Neural crest cell (in vitro differentiated cells): Measurements from ENCODE around the gene TYW5. TPM values are rescaled to one million over a fixed set of nuclear protein-coding genes. Genes with fewer than 3 reads are reported as not detected.
A peak's percentile ranks its signal among the peaks of the same experiment; 100 is the strongest.

ENCODE experiments used
- DNase-seq: peaks from one replicate; pipeline ENCODE4 v3.0.0; 2021; ENCODE audit warnings: low read depth, mixed read lengths, low spot score
- H3K27ac Mint-ChIP-seq: one replicate; pipeline ENCODE4 v1.8.0; 2021; ENCODE audit warnings: mild to moderate bottlenecking, mixed read lengths; ENCODE audit not compliant: unreplicated experiment
- H3K27me3 Mint-ChIP-seq: 2 replicates; pipeline ENCODE4 v1.8.0; 2021; ENCODE audit warnings: low read depth, mild to moderate bottlenecking, mixed read lengths
- H3K36me3 Mint-ChIP-seq: 2 replicates; pipeline ENCODE4 v1.8.0; 2021; ENCODE audit warnings: low read depth, mild to moderate bottlenecking, mixed read lengths
- H3K4me1 Mint-ChIP-seq: 2 replicates; pipeline ENCODE4 v1.8.0; 2021; ENCODE audit warnings: mixed read lengths
- H3K4me3 Mint-ChIP-seq: one replicate; pipeline ENCODE4 v1.8.0; 2021; ENCODE audit warnings: mild to moderate bottlenecking, mixed read lengths
- H3K9me3 Mint-ChIP-seq: 2 replicates; pipeline ENCODE4 v1.8.0; 2021; ENCODE audit warnings: mixed read lengths
- total RNA-seq: library from RNA; stranded (reverse); gene quantifications from 2 replicates; pipeline ENCODE4 v1.2.1, GENCODE V29; 2021
- TF ChIP-seq, protein P1 (sequence below): fragments of 200-600 bp; sonication (generic); conservative IDR thresholded peaks from 2 replicates; pipeline ENCODE4 v1.5.0; 2021; ENCODE audit warnings: antibody characterized with exemption, mild to moderate bottlenecking

The TYW5 gene
- total RNA-seq, 1 donor from 2014 or later, result 10.6 TPM

- H3K36me3 Mint-ChIP-seq, result peaks cover 4% of the 10 kb centered on the region
- no peaks in the 10 kb centered on the region for H3K4me1 Mint-ChIP-seq
- no peaks in the 10 kb centered on the region for H3K27me3 Mint-ChIP-seq
- no peak overlapping the region for H3K4me3 Mint-ChIP-seq
- no peak for DNase-seq
- TF ChIP-seq, protein P1, sequence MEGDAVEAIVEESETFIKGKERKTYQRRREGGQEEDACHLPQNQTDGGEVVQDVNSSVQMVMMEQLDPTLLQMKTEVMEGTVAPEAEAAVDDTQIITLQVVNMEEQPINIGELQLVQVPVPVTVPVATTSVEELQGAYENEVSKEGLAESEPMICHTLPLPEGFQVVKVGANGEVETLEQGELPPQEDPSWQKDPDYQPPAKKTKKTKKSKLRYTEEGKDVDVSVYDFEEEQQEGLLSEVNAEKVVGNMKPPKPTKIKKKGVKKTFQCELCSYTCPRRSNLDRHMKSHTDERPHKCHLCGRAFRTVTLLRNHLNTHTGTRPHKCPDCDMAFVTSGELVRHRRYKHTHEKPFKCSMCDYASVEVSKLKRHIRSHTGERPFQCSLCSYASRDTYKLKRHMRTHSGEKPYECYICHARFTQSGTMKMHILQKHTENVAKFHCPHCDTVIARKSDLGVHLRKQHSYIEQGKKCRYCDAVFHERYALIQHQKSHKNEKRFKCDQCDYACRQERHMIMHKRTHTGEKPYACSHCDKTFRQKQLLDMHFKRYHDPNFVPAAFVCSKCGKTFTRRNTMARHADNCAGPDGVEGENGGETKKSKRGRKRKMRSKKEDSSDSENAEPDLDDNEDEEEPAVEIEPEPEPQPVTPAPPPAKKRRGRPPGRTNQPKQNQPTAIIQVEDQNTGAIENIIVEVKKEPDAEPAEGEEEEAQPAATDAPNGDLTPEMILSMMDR, result no peak
- no peaks in the 10 kb centered on the region for H3K9me3 Mint-ChIP-seq
- no peak overlapping the region for H3K27ac Mint-ChIP-seq
These were observed 8.5 kb downstream of the TYW5 start for GRCh38 chr2:199946836-199947235.

- no peak for DNase-seq
- Mint-ChIP-seq H3K27ac (no peak overlapping the region), H3K36me3 (peaks cover 4% of the 10 kb centered on the region), H3K4me3 (no peak overlapping the region), H3K9me3 (no peaks in the 10 kb centered on the region), H3K27me3 (no peaks in the 10 kb centered on the region), H3K4me1 (no peaks in the 10 kb centered on the region)
- TF ChIP-seq, protein P1, result no peak
These were observed 9.1 kb downstream of the TYW5 start for GRCh38 chr2:199946196-199946595.

DNA sequence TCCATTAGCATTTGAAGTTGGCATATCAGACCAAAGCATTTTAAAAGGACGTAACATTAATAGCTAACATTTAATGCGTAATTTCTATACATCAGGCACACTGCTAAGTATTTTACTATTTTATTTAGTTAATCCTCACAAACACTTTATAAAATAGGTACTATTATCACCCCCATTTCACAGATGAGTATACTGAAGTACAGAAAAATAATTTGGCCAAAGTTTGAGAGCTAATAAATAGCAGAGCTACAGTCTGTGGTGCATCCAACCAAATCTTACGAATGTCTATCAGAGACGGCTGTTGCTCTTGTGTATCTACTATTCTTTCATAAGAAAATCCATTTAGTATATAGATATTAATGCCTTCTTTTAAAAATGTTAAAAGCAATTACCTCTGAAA is 11.9 kb downstream of the TYW5 start:
- Mint-ChIP-seq H3K4me3 (no peak overlapping the region), H3K9me3 (no peaks in the 10 kb centered on the region), H3K4me1 (no peaks in the 10 kb centered on the region), H3K27ac (no peak overlapping the region), H3K36me3 (peaks cover 6% of the 10 kb centered on the region), H3K27me3 (no peaks in the 10 kb centered on the region)
- TF ChIP-seq, protein P1, result no peak
- DNase-seq, result no peak

GRCh38 chr2:199940373-199940772 is 14.9 kb downstream of the TYW5 start:
- H3K9me3 Mint-ChIP-seq, result no peaks in the 10 kb centered on the region
- DNase-seq, result no peak
- no peak overlapping the region for H3K27ac Mint-ChIP-seq
- no peak overlapping the region for H3K4me3 Mint-ChIP-seq
- no peaks in the 10 kb centered on the region for H3K4me1 Mint-ChIP-seq
- TF ChIP-seq, protein P1, result peak; percentile 66
- peaks cover 6% of the 10 kb centered on the region for H3K36me3 Mint-ChIP-seq
- no peaks in the 10 kb centered on the region for H3K27me3 Mint-ChIP-seq

GRCh38 chr2:199936554-199936953 is 18.7 kb downstream of the TYW5 start:
- Mint-ChIP-seq H3K4me1 (no peaks in the 10 kb centered on the region), H3K27me3 (no peaks in the 10 kb centered on the region), H3K36me3 (peaks cover 7% of the 10 kb centered on the region), H3K9me3 (no peaks in the 10 kb centered on the region), H3K4me3 (no peak overlapping the region), H3K27ac (no peak overlapping the region)
- TF ChIP-seq, protein P1, result no peak
- DNase-seq, result no peak

DNA sequence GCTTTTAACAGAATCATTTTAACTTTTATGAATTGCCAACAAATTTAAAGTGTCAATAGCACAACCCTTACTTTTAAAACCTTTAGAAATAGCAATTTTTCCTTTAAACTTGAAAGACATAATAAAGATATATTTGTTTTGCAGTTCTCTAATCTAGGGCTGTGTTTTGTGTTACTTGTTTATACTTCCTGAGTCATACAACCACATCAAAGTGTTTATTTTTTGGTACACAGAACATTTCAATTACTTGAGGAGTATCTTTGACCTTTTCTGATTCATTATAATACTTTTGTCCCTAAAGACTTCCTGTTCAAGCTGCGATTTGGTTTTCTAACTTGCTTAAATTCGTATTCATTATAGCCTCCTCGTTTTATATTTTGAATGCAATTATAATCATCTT is 21.8 kb downstream of the TYW5 start:
- H3K4me1 Mint-ChIP-seq, result peaks cover 5% of the 10 kb centered on the region
- H3K27ac Mint-ChIP-seq, result no peak overlapping the region
- no peak overlapping the region for H3K4me3 Mint-ChIP-seq
- no peaks in the 10 kb centered on the region for H3K27me3 Mint-ChIP-seq
- peaks cover 4% of the 10 kb centered on the region for H3K36me3 Mint-ChIP-seq
- no peak for DNase-seq
- TF ChIP-seq, protein P1, result no peak
- H3K9me3 Mint-ChIP-seq, result no peaks in the 10 kb centered on the region
